ENCODE measurements around the gene ABCB8.

- TF ChIP-seq, protein P1, sequence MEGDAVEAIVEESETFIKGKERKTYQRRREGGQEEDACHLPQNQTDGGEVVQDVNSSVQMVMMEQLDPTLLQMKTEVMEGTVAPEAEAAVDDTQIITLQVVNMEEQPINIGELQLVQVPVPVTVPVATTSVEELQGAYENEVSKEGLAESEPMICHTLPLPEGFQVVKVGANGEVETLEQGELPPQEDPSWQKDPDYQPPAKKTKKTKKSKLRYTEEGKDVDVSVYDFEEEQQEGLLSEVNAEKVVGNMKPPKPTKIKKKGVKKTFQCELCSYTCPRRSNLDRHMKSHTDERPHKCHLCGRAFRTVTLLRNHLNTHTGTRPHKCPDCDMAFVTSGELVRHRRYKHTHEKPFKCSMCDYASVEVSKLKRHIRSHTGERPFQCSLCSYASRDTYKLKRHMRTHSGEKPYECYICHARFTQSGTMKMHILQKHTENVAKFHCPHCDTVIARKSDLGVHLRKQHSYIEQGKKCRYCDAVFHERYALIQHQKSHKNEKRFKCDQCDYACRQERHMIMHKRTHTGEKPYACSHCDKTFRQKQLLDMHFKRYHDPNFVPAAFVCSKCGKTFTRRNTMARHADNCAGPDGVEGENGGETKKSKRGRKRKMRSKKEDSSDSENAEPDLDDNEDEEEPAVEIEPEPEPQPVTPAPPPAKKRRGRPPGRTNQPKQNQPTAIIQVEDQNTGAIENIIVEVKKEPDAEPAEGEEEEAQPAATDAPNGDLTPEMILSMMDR (IDR thresholded peaks at IDR 0.05; ENCODE audit: insufficient read depth, low read length), result no peak
- no peak for TF ChIP-seq REST (IDR thresholded peaks at IDR 0.05; ENCODE audit: insufficient replicate concordance, low read depth)
- no peak for TF ChIP-seq POLR2AphosphoS5 (IDR thresholded peaks at IDR 0.05; ENCODE audit: low read depth)
- TF ChIP-seq SPI1 (IDR thresholded peaks at IDR 0.05; ENCODE audit: borderline replicate concordance, low read depth), result no peak
- TF ChIP-seq GABPA (IDR thresholded peaks at IDR 0.05; ENCODE audit: low read depth), result no peak
These were observed 37.6 kb upstream of the ABCB8 start, which contains the start of gene NOS3 for GRCh38 chr7:150990416-150991186.
